SK-N-SH treated with all-trans-retinoic acid at 6 μM for 48 hours (cell line): ENCODE measurements around the gene DIP2C.
A peak's percentile ranks its signal among the peaks of the same experiment; 100 is the strongest.

Experiments
- ATAC-seq: fragments of 200-7000 bp; cut with Tn5 transposase; 3 replicates; pipeline ENCODE4 v1.9.1; 2020; ENCODE audit warnings: mild to moderate bottlenecking, moderate library complexity
- ARNTL ChIP-seq: fragments of 450-650 bp; formaldehyde crosslinking; IDR thresholded peaks from 2 replicates; pipeline ENCODE4 v1.5.0; 2020; ENCODE audit warnings: low read depth, mild to moderate bottlenecking, moderate library complexity, borderline replicate concordance
- BACH2 ChIP-seq: fragments of 250-450 bp; sonication (Bioruptor Pico); IDR thresholded peaks from 2 replicates; pipeline ENCODE4 v1.9.0; 2021; ENCODE audit warnings: mild to moderate bottlenecking, borderline replicate concordance
- CREB5 ChIP-seq: fragments of 250-450 bp; sonication (Bioruptor Pico); IDR thresholded peaks from 2 replicates; pipeline ENCODE4 v1.5.1; 2020; ENCODE audit warnings: low read depth, mild to moderate bottlenecking, moderate library complexity
- CSDC2 ChIP-seq: fragments of 250-450 bp; sonication (Bioruptor Pico); IDR thresholded peaks from 2 replicates; pipeline ENCODE4 v1.5.0; 2020; ENCODE audit warnings: mild to moderate bottlenecking, moderate library complexity
- CSRNP3 ChIP-seq: fragments of 250-450 bp; sonication (Bioruptor Pico); IDR thresholded peaks from 2 replicates; pipeline ENCODE4 v1.5.1; 2021; ENCODE audit warnings: mild to moderate bottlenecking, moderate library complexity
- ESRRG ChIP-seq: fragments of 250-450 bp; sonication (Bioruptor Pico); IDR thresholded peaks from 2 replicates; pipeline ENCODE4 v1.6.1; 2021; ENCODE audit warnings: mild to moderate bottlenecking
- GLIS3 ChIP-seq: fragments of 250-450 bp; sonication (Bioruptor Pico); IDR thresholded peaks from 2 replicates; pipeline ENCODE4 v1.5.0; 2020; ENCODE audit warnings: mild to moderate bottlenecking, moderate library complexity
- PATZ1 ChIP-seq: fragments of 250-450 bp; sonication (Bioruptor Pico); IDR thresholded peaks from 2 replicates; pipeline ENCODE4 v1.8.0; 2020; ENCODE audit warnings: mild to moderate bottlenecking, moderate library complexity, borderline replicate concordance
- PPARA ChIP-seq: fragments of 250-450 bp; sonication (Bioruptor Pico); IDR thresholded peaks from 2 replicates; pipeline ENCODE4 v1.5.0; 2020; ENCODE audit warnings: mild to moderate bottlenecking, borderline replicate concordance
- RARB ChIP-seq: fragments of 250-450 bp; sonication (Bioruptor Pico); IDR thresholded peaks from 2 replicates; pipeline ENCODE4 v1.8.0; 2021; ENCODE audit warnings: mild to moderate bottlenecking, moderate library complexity
- SNAI2 ChIP-seq: fragments of 250-450 bp; sonication (Bioruptor Pico); IDR thresholded peaks from 2 replicates; pipeline ENCODE4 v1.5.0; 2020; ENCODE audit warnings: mild to moderate bottlenecking, moderate library complexity
- TSHZ2 ChIP-seq: fragments of 250-450 bp; sonication (Bioruptor Pico); IDR thresholded peaks from 2 replicates; pipeline ENCODE4 v1.5.0; 2020; ENCODE audit warnings: mild to moderate bottlenecking, moderate library complexity
- ZC3H10 ChIP-seq: fragments of 250-450 bp; sonication (Bioruptor Pico); IDR thresholded peaks from 2 replicates; pipeline ENCODE4 v1.5.1; 2021; ENCODE audit warnings: mild to moderate bottlenecking, moderate library complexity
- ZFP3 ChIP-seq: fragments of 250-450 bp; sonication (Bioruptor Pico); IDR thresholded peaks from 2 replicates; pipeline ENCODE4 v1.5.0; 2020; ENCODE audit warnings: mild to moderate bottlenecking, moderate library complexity
- ZFP30 ChIP-seq: fragments of 450-650 bp; formaldehyde crosslinking; IDR thresholded peaks from 2 replicates; pipeline ENCODE4 v1.5.0; 2022; ENCODE audit warnings: mild to moderate bottlenecking, moderate library complexity
- ZNF565 ChIP-seq: fragments of 450-650 bp; formaldehyde crosslinking; conservative IDR thresholded peaks from 2 replicates; pipeline ENCODE4 v1.5.0; 2020; ENCODE audit warnings: low read depth, mild to moderate bottlenecking, moderate library complexity
- ZNF70 ChIP-seq: fragments of 450-650 bp; formaldehyde crosslinking; IDR thresholded peaks from 2 replicates; pipeline ENCODE4 v1.5.0; 2020; ENCODE audit warnings: mild to moderate bottlenecking, moderate library complexity

DIP2C gene

GRCh38 chr10:599767-600166 lies 89.7 kb downstream of the DIP2C start:
- no peak for TF ChIP-seq CREB5
- no peak for TF ChIP-seq ZFP3 (CRISPR knock-in tag)
- TF ChIP-seq ZNF70 (CRISPR knock-in tag): no peak
- TF ChIP-seq BACH2 (CRISPR knock-in tag): no peak
- no peak for TF ChIP-seq ARNTL
- no peak for TF ChIP-seq GLIS3 (CRISPR knock-in tag)
- no peak for TF ChIP-seq PPARA
- ATAC-seq: no peak

- peak; percentile 93 for ATAC-seq
These were observed 90.9 kb downstream of the DIP2C start for GRCh38 chr10:598415-599170.

More at GRCh38 chr10:598415-599170, 90.9 kb downstream of the DIP2C start:
- TF ChIP-seq ZNF565 (no peak), CREB5 (no peak), RARB (no peak), ESRRG (CRISPR knock-in tag) (no peak), ARNTL (no peak), CSRNP3 (CRISPR knock-in tag) (no peak), TSHZ2 (CRISPR knock-in tag) (no peak), ZFP3 (CRISPR knock-in tag) (no peak), PATZ1 (no peak), CSDC2 (CRISPR knock-in tag) (no peak), PPARA (no peak), ZC3H10 (no peak), ZFP30 (no peak), SNAI2 (CRISPR knock-in tag) (no peak), GLIS3 (CRISPR knock-in tag) (no peak)
